ENCODE results near the gene CGB5.

Gene CGB5

DNA sequence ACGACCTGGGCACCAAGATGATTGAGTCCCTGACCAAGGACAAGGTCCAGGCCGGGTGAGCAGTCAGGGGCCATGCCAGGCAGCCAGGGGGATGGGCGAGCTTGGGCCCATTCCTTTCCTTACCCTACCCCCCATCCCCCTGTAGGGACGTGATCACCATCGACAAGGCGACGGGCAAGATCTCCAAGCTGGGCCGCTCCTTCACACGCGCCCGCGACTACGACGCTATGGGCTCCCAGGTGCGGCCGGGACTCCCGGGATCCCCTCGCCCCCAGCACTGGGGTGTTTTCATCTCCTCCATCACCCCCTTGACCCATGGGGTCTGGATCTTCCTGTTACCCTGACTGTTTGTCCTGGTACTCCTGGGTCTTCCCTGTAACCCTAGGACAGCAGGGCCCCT is 33.8 kb upstream of the CGB5 start:
- H3K4me3 ChIP-seq (replicated peaks; ENCODE audit: insufficient read depth, low read length) = no peak overlapping the region
- no peak for DNase-seq (ENCODE audit: low read depth in 1 of 2, low spot score in 1 of 2)
- no peaks in the 10 kb centered on the region for H3K27me3 ChIP-seq (ENCODE audit: insufficient read depth, poor library complexity, severe bottlenecking)
- no peak for TF ChIP-seq POLR2AphosphoS5 (IDR thresholded peaks at IDR 0.05; ENCODE audit: low read depth)
- TF ChIP-seq REST (IDR thresholded peaks at IDR 0.05; ENCODE audit: insufficient replicate concordance, low read depth) = no peak
- TF ChIP-seq GABPA (IDR thresholded peaks at IDR 0.05; ENCODE audit: low read depth) = no peak
- TF ChIP-seq CTCF (IDR thresholded peaks at IDR 0.05; ENCODE audit: insufficient read depth, low read length) = no peak
- no peak for TF ChIP-seq SPI1 (IDR thresholded peaks at IDR 0.05; ENCODE audit: borderline replicate concordance, low read depth)
- no peak overlapping the region for H3K27ac ChIP-seq (replicated peaks)

DNA sequence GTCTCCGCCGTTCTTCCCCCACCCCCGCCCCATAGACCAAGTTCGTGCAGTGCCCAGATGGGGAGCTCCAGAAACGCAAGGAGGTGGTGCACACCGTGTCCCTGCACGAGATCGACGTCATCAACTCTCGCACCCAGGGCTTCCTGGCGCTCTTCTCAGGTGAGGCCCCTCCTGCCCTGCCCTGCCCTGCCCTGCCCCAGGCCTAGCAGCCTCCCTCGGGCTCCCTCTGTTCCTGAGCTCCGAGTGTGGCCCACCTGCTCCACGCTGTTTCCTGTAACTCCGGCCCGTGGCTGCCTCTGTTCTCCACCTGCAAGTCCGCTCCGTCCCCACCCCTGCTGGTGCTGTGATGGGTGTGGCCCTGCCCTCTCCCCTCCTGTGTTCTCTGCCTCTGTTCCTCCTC is 33.2 kb upstream of the CGB5 start:
- DNase-seq (ENCODE audit: low read depth in 1 of 2, low spot score in 1 of 2) = no peak
- TF ChIP-seq POLR2AphosphoS5 (IDR thresholded peaks at IDR 0.05; ENCODE audit: low read depth) (no peak), CTCF (IDR thresholded peaks at IDR 0.05; ENCODE audit: insufficient read depth, low read length) (no peak), REST (IDR thresholded peaks at IDR 0.05; ENCODE audit: insufficient replicate concordance, low read depth) (no peak), SPI1 (IDR thresholded peaks at IDR 0.05; ENCODE audit: borderline replicate concordance, low read depth) (no peak), GABPA (IDR thresholded peaks at IDR 0.05; ENCODE audit: low read depth) (no peak)
- Histone ChIP-seq H3K27me3 (ENCODE audit: insufficient read depth, poor library complexity, severe bottlenecking) (no peaks in the 10 kb centered on the region), H3K4me3 (replicated peaks; ENCODE audit: insufficient read depth, low read length) (no peak overlapping the region), H3K27ac (replicated peaks) (no peak overlapping the region)

GRCh38 chr19:49011194-49011593 is 32.5 kb upstream of the CGB5 start:
- TF ChIP-seq GABPA (IDR thresholded peaks at IDR 0.05; ENCODE audit: low read depth) (no peak), POLR2AphosphoS5 (IDR thresholded peaks at IDR 0.05; ENCODE audit: low read depth) (no peak), CTCF (IDR thresholded peaks at IDR 0.05; ENCODE audit: insufficient read depth, low read length) (no peak), SPI1 (IDR thresholded peaks at IDR 0.05; ENCODE audit: borderline replicate concordance, low read depth) (no peak), REST (IDR thresholded peaks at IDR 0.05; ENCODE audit: insufficient replicate concordance, low read depth) (no peak)
- Histone ChIP-seq H3K27ac (replicated peaks) (no peak overlapping the region), H3K4me3 (replicated peaks; ENCODE audit: insufficient read depth, low read length) (no peak overlapping the region), H3K27me3 (ENCODE audit: insufficient read depth, poor library complexity, severe bottlenecking) (no peaks in the 10 kb centered on the region)
- DNase-seq (ENCODE audit: low read depth in 1 of 2, low spot score in 1 of 2) = no peak
